ENCODE measurements around the gene SPATS2L. TPM values are rescaled to one million over a fixed set of nuclear protein-coding genes. Genes with fewer than 3 reads are reported as not detected.

The SPATS2L gene
- polyA plus RNA-seq, 1 of the 3 experiments (the other 2 are of a cell fraction), result 86.8 TPM

DNA sequence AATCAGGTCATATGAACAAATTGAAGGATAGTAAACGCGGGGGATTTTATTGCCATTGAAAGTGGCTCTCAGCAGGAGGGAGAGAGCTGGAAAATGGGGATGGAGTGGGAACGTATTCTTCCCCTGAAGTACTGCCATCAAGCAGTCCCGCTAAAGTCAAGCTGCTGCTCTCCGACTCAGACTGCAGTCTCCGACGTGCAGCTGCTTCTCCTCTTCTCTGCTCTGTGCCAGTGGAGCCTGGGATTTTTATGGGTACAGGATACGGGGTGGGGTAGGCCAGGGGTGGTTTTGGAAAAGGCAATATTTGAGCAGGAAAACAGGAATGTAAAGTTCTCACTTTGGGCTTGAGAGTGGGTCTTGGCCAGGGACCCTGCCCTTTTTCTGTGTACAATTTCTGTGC is 170.3 kb downstream of the SPATS2L start (continued):
- TF ChIP-seq, protein P1, sequence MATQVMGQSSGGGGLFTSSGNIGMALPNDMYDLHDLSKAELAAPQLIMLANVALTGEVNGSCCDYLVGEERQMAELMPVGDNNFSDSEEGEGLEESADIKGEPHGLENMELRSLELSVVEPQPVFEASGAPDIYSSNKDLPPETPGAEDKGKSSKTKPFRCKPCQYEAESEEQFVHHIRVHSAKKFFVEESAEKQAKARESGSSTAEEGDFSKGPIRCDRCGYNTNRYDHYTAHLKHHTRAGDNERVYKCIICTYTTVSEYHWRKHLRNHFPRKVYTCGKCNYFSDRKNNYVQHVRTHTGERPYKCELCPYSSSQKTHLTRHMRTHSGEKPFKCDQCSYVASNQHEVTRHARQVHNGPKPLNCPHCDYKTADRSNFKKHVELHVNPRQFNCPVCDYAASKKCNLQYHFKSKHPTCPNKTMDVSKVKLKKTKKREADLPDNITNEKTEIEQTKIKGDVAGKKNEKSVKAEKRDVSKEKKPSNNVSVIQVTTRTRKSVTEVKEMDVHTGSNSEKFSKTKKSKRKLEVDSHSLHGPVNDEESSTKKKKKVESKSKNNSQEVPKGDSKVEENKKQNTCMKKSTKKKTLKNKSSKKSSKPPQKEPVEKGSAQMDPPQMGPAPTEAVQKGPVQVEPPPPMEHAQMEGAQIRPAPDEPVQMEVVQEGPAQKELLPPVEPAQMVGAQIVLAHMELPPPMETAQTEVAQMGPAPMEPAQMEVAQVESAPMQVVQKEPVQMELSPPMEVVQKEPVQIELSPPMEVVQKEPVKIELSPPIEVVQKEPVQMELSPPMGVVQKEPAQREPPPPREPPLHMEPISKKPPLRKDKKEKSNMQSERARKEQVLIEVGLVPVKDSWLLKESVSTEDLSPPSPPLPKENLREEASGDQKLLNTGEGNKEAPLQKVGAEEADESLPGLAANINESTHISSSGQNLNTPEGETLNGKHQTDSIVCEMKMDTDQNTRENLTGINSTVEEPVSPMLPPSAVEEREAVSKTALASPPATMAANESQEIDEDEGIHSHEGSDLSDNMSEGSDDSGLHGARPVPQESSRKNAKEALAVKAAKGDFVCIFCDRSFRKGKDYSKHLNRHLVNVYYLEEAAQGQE (IDR thresholded peaks at IDR 0.05; ENCODE audit: low read depth, low read length), result no peak
- TF ChIP-seq RCOR1 (IDR thresholded peaks at IDR 0.05; ENCODE audit: low read length), result no peak
- TF ChIP-seq, protein P2, sequence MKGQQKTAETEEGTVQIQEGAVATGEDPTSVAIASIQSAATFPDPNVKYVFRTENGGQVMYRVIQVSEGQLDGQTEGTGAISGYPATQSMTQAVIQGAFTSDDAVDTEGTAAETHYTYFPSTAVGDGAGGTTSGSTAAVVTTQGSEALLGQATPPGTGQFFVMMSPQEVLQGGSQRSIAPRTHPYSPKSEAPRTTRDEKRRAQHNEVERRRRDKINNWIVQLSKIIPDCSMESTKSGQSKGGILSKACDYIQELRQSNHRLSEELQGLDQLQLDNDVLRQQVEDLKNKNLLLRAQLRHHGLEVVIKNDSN (IDR thresholded peaks at IDR 0.05; ENCODE audit: borderline replicate concordance, low read depth), result no peak
- TF ChIP-seq GABPA (IDR thresholded peaks at IDR 0.05; ENCODE audit: low read depth), result no peak
- TF ChIP-seq NRF1 (IDR thresholded peaks at IDR 0.05; ENCODE audit: low read depth, low read length), result no peak
- no peak for TF ChIP-seq RFX5 (IDR thresholded peaks at IDR 0.05; ENCODE audit: low read length)
- TF ChIP-seq, protein P3, sequence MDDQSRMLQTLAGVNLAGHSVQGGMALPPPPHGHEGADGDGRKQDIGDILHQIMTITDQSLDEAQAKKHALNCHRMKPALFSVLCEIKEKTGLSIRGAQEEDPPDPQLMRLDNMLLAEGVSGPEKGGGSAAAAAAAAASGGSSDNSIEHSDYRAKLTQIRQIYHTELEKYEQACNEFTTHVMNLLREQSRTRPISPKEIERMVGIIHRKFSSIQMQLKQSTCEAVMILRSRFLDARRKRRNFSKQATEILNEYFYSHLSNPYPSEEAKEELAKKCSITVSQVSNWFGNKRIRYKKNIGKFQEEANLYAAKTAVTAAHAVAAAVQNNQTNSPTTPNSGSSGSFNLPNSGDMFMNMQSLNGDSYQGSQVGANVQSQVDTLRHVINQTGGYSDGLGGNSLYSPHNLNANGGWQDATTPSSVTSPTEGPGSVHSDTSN (IDR thresholded peaks at IDR 0.05), result no peak

DNA sequence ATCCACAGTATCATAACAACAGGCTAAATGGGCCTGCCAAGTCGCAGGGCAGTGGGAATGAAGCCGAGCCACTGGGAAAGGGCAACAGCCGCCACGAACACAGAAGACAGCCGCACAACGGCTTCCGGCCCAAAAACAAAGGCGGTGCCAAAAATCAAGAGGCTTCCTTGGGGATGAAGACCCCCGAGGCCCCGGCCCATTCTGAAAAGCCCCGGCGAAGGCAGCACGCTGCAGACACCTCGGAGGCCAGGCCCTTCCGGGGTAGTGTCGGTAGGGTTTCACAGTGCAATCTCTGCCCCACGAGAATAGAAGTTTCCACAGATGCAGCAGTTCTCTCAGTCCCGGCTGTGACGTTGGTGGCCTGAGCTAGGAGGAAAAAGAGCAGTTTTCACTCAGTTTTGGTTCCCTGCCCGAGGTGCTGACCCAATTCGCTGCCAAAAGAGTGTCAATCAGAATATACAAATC is 171.2 kb downstream of the SPATS2L start:
- WGBS (ENCODE audit: low lambda C conversion rate), result 97% methylated on average over 14 of the region's 21 CpGs
- no peaks in the 10 kb centered on the region for H3K27me3 ChIP-seq (ENCODE audit: insufficient read depth)
- ChIA-PET POLR2A (no interaction called here), CTCF (interaction anchor here (0.6 to 8.0 kb wide), 2 partner anchors 108 to 503 kb away, joined by 3 to 96 read pairs; no protein-coding TSS in a partner anchor)
- no peak for TF ChIP-seq NRF1 (IDR thresholded peaks at IDR 0.05; ENCODE audit: low read depth, low read length)
- no peak for TF ChIP-seq FOSL2 (IDR thresholded peaks at IDR 0.05; ENCODE audit: borderline replicate concordance, low read depth)
- TF ChIP-seq FOXM1 (IDR thresholded peaks at IDR 0.05; ENCODE audit: low read depth), result no peak
- TF ChIP-seq, protein P4, sequence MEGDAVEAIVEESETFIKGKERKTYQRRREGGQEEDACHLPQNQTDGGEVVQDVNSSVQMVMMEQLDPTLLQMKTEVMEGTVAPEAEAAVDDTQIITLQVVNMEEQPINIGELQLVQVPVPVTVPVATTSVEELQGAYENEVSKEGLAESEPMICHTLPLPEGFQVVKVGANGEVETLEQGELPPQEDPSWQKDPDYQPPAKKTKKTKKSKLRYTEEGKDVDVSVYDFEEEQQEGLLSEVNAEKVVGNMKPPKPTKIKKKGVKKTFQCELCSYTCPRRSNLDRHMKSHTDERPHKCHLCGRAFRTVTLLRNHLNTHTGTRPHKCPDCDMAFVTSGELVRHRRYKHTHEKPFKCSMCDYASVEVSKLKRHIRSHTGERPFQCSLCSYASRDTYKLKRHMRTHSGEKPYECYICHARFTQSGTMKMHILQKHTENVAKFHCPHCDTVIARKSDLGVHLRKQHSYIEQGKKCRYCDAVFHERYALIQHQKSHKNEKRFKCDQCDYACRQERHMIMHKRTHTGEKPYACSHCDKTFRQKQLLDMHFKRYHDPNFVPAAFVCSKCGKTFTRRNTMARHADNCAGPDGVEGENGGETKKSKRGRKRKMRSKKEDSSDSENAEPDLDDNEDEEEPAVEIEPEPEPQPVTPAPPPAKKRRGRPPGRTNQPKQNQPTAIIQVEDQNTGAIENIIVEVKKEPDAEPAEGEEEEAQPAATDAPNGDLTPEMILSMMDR (IDR thresholded peaks at IDR 0.05), result no peak
- no peak for TF ChIP-seq JUND (IDR thresholded peaks at IDR 0.05)
- TF ChIP-seq EZH2phosphoT487 (IDR thresholded peaks at IDR 0.05; ENCODE audit: borderline replicate concordance, low read depth), result no peak
- TF ChIP-seq SIN3A (IDR thresholded peaks at IDR 0.05; ENCODE audit: borderline replicate concordance, low read depth, low read length), result no peak
- no peak for TF ChIP-seq TAF1 (IDR thresholded peaks at IDR 0.05; ENCODE audit: borderline replicate concordance, low read depth, low read length)
- TF ChIP-seq YY1 (IDR thresholded peaks at IDR 0.05; ENCODE audit: low read depth), result no peak
- TF ChIP-seq, protein P5, sequence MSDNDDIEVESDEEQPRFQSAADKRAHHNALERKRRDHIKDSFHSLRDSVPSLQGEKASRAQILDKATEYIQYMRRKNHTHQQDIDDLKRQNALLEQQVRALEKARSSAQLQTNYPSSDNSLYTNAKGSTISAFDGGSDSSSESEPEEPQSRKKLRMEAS (IDR thresholded peaks at IDR 0.05; ENCODE audit: low read depth), result no peak
- TF ChIP-seq MXI1 (IDR thresholded peaks at IDR 0.05; ENCODE audit: low read depth, low read length), result no peak
- TF ChIP-seq TCF12 (IDR thresholded peaks at IDR 0.05), result no peak
- TF ChIP-seq, protein P3 (IDR thresholded peaks at IDR 0.05), result no peak
- no peak for TF ChIP-seq RCOR1 (IDR thresholded peaks at IDR 0.05; ENCODE audit: low read length)
- TF ChIP-seq, protein P2 (IDR thresholded peaks at IDR 0.05; ENCODE audit: borderline replicate concordance, low read depth), result no peak
- TF ChIP-seq TEAD4 (IDR thresholded peaks at IDR 0.05; ENCODE audit: borderline replicate concordance, insufficient read depth), result no peak
- no peak for TF ChIP-seq FOXJ3 (CRISPR knock-in tag; IDR thresholded peaks at IDR 0.05)
- H3K9me2 ChIP-seq, result no peaks in the 10 kb centered on the region
- peaks cover 6 to 18% of the 10 kb centered on the region in 2 experiments; a peak in 3 of 4 replicates for H3K4me1 ChIP-seq (ENCODE audit: control insufficient read depth in 1 of 2, insufficient read depth in 2 of 2, low read depth in 1 of 2, low read length in 1 of 2)
- no peak for DNase-seq
- no peaks in the 10 kb centered on the region for H3K9me3 ChIP-seq
- H2AFZ ChIP-seq (ENCODE audit: low read depth), result no peak overlapping the region
- H3K4me2 ChIP-seq, result no peak overlapping the region
- H3F3A ChIP-seq (replicated peaks; ENCODE audit: insufficient read depth), result peaks cover 29% of the 10 kb centered on the region
- H3K9ac ChIP-seq, result no peak overlapping the region
- no peaks in the 10 kb centered on the region for H4K20me1 ChIP-seq (ENCODE audit: insufficient read depth)
- H3K79me2 ChIP-seq (ENCODE audit: insufficient read depth), result no peaks in the 10 kb centered on the region
- no peak overlapping the region for H3K4me3 ChIP-seq (ENCODE audit: low read depth in 2 of 2, low read length in 1 of 2)
- no peak overlapping the region for H3K27ac ChIP-seq (ENCODE audit: low read depth in 2 of 2, low read length in 1 of 2)
- peaks cover 34 to 43% of the 10 kb centered on the region in 2 experiments for H3K36me3 ChIP-seq (replicated peaks in 1 of 2; ENCODE audit: control insufficient read depth in 1 of 2, insufficient read depth in 2 of 2, low read length in 1 of 2)
